ENCODE measurements around the gene PSMD1.
"Not testable (repeated sequence)": the region's sequence is repeated elsewhere in the genome, so short reads cannot be mapped to it uniquely, and the experiment has no call there.

The PSMD1 gene

DNA sequence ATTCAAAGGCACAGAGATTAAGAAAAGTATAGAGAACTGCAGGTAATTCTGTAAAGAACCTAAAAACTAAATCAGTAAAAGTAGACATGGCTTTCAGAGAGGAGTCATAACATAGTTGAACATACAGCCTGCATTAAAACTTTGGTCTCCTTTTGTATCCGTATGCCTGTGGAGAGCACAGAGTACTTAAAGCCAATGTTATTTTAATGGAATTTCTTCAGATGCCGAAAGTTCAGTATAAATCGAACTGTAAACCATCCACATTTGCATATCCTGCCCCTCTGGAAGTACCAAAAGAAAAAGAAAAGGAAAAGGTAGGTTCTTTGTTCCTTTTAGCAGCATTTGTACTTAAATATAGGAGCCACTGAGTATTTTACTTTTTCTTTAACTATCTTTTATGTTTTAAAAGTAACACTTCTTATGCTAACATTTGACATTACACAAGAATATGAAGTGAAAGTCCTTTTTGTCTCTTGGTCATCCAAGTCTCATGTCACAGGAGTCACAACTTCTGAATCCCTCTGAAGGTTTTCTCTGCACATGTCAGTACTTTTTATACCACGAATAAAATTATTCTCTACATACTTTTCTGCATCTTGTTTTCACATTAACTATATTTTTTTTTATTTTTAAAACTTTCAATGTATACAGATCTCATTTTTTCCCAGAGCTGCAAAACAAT is 106.9 kb downstream of the PSMD1 start:
- ATAC-seq (replicated peaks; ENCODE audit: extremely low read depth, poor library complexity, severe bottlenecking) = no peak
- Mint-ChIP-seq H3K9me3 (no peaks in the 10 kb centered on the region), H3K27ac (ENCODE audit: low read depth) (no peak overlapping the region), H3K27me3 (no peaks in the 10 kb centered on the region), H3K4me3 (no peak overlapping the region), H3K4me1 (peaks cover 9% of the 10 kb centered on the region), H3K36me3 (ENCODE audit: insufficient read depth) (peaks cover 25% of the 10 kb centered on the region)
- DNase-seq (ENCODE audit: low spot score in 2 of 2) = no peak

DNA sequence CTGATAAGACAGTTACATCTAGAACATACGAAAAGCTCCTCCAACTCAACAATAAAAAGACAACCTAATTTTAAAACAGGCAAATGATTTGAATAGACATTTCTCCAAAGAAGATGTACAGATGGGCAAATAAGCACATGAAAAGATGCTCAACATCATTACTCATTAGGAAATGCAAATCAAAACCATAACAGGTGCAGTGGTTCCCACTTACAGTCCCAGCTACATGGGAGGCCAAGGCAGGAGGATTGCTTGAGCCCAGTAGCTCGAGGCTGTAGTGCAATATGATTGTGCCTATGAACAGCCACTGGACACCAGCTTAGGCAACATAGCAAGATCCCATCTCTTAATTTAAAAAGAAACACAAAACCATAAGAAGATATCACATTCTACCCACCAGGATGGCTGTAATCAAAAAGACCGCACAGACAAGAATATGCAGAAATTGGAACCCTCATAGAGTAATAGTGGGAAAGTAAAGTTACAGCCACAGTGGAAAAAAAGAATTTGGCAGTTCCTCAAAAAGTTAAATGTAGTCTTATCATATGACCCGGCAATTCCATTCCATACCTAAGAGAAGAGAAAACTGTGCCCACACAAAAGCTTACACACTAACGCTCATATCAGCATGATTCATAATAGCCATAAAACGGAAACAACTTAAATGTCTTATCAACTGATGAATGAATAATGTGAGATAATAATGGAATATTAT is 111.2 kb downstream of the PSMD1 start:
- no peaks in the 10 kb centered on the region for H3K9me3 Mint-ChIP-seq
- H3K27me3 Mint-ChIP-seq = no peaks in the 10 kb centered on the region
- DNase-seq (ENCODE audit: low spot score in 2 of 2) (no peak), ATAC-seq (replicated peaks; ENCODE audit: extremely low read depth, poor library complexity, severe bottlenecking) (no peak)
- H3K36me3 Mint-ChIP-seq (ENCODE audit: insufficient read depth) = peaks cover 46% of the 10 kb centered on the region
- no peak overlapping the region for H3K4me3 Mint-ChIP-seq
- no peak overlapping the region for H3K27ac Mint-ChIP-seq (ENCODE audit: low read depth)
- no peaks in the 10 kb centered on the region for H3K4me1 Mint-ChIP-seq

DNA sequence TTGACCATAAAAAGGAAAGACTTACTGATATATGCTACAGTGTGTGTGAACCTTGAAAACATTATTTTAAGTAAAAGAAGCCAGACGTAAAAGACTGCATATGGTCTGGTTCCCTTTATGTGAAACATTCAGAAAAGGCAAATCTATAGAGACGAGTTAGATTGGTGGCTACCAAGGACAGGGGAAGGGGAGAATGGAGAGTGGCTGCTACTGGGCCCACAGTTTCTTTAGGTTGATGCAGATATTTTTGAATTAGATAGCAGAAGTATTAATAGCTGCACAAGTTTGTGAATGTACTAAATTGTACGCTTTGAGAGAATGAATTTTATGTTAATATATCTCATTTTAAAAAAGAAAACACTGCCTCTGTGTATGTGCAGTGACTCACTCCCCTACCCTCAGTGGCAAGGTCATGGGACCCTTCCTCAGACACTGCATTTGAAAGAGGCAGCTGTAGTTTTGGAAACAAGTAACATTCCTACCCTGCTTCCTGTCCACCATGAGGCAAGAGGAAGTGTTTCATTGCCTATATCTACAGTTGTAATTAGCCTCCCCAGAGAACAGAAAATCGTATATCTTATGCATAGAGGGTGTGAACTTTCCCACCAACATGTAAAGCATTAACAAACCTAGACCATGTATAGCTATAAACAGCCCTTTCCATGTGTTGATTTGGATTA is 111.9 kb downstream of the PSMD1 start:
- Mint-ChIP-seq H3K4me3 (no peak overlapping the region), H3K36me3 (ENCODE audit: insufficient read depth) (peaks cover 49% of the 10 kb centered on the region), H3K4me1 (no peaks in the 10 kb centered on the region), H3K9me3 (no peaks in the 10 kb centered on the region), H3K27me3 (no peaks in the 10 kb centered on the region), H3K27ac (ENCODE audit: low read depth) (no peak overlapping the region)
- no peak for DNase-seq (ENCODE audit: low spot score in 2 of 2)
- no peak for ATAC-seq (replicated peaks; ENCODE audit: extremely low read depth, poor library complexity, severe bottlenecking)

DNA sequence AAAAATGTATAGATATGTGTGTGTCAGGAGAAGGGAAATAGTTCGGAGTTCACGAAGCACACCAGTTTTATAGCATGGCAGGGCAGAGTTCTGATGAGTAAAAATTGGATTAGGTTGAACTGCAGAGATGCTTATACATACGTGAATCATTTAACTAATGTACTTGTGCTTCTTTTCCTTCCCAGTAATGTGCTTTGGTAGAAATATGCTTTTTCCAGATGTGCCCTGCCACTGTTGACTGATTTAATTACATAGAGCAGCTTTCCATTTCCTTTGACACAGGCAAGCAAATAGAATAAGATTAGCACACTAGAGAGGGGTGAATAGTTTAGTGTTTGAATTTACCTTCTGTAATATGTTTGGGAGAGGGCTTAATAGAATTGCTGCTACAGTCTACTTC is 112.8 kb downstream of the PSMD1 start:
- no peak for ATAC-seq (replicated peaks; ENCODE audit: extremely low read depth, poor library complexity, severe bottlenecking)
- Mint-ChIP-seq H3K9me3 (no peaks in the 10 kb centered on the region), H3K27me3 (no peaks in the 10 kb centered on the region), H3K36me3 (ENCODE audit: insufficient read depth) (peaks cover 46% of the 10 kb centered on the region), H3K4me1 (no peaks in the 10 kb centered on the region), H3K4me3 (no peak overlapping the region), H3K27ac (ENCODE audit: low read depth) (no peak overlapping the region)
- no peak for DNase-seq (ENCODE audit: low spot score in 2 of 2)

GRCh38 chr2:231170055-231170454 is 113.4 kb downstream of the PSMD1 start:
- Mint-ChIP-seq H3K27ac (ENCODE audit: low read depth) (no peak overlapping the region), H3K9me3 (no peaks in the 10 kb centered on the region), H3K36me3 (ENCODE audit: insufficient read depth) (peaks cover 46% of the 10 kb centered on the region), H3K27me3 (no peaks in the 10 kb centered on the region), H3K4me3 (no peak overlapping the region), H3K4me1 (no peaks in the 10 kb centered on the region)
- no peak for ATAC-seq (replicated peaks; ENCODE audit: extremely low read depth, poor library complexity, severe bottlenecking)
- DNase-seq (ENCODE audit: low spot score in 2 of 2) = no peak

DNA sequence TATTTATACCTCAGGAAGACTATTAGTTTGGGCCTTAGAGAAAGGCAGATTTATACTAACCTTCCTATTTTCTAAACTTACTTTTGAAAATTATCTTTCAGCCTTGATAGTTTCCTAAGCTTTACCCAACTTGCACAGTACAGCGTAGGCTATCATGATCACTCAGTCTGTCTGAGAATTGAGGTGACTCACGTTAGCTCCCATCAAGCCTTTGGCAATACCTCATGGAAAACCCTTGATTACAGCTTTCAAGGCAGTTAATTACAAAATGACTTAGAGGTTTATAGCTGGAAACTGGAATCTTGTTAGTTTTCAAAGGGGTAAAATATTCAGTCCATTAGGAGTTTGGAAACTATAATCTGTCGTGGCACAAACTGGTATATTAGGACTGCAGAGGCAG is 115.4 kb downstream of the PSMD1 start:
- Mint-ChIP-seq H3K4me1 (no peaks in the 10 kb centered on the region), H3K36me3 (ENCODE audit: insufficient read depth) (peaks cover 37% of the 10 kb centered on the region), H3K27me3 (no peaks in the 10 kb centered on the region), H3K4me3 (no peak overlapping the region), H3K9me3 (no peaks in the 10 kb centered on the region), H3K27ac (ENCODE audit: low read depth) (no peak overlapping the region)
- ATAC-seq (replicated peaks; ENCODE audit: extremely low read depth, poor library complexity, severe bottlenecking) (no peak), DNase-seq (ENCODE audit: low spot score in 2 of 2) (no peak)

- peaks cover 28% of the 10 kb centered on the region for H3K36me3 Mint-ChIP-seq (ENCODE audit: insufficient read depth)
- no peaks in the 10 kb centered on the region for H3K9me3 Mint-ChIP-seq
- H3K27ac Mint-ChIP-seq (ENCODE audit: low read depth) = no peak overlapping the region
- H3K27me3 Mint-ChIP-seq = no peaks in the 10 kb centered on the region
- DNase-seq (ENCODE audit: low spot score in 2 of 2) (no peak), ATAC-seq (replicated peaks; ENCODE audit: extremely low read depth, poor library complexity, severe bottlenecking) (no peak)
- peaks cover 5% of the 10 kb centered on the region for H3K4me1 Mint-ChIP-seq
- no peak overlapping the region for H3K4me3 Mint-ChIP-seq
Measured at GRCh38 chr2:231174211-231174651, 117.6 kb downstream of the PSMD1 start.

DNA sequence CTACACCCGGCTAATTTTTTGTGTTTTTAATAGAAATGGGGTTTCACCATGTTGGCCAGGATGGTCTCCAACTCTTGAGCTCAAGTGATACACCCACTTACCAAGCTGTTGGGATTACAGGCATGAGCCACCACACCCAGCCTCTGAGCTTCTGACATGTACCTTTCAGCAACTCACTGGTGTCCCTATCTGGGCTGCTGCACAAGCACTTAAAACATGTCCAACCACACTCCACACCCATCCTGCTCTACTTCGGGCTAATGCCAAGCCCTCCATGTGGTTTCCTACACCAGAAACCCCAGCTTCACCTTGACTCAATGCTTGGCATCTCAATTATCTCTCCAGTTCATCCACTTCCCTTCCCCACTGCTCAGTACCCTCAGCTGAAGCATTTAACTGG is 119.4 kb downstream of the PSMD1 start:
- DNase-seq (ENCODE audit: low spot score in 2 of 2) (no peak), ATAC-seq (replicated peaks; ENCODE audit: extremely low read depth, poor library complexity, severe bottlenecking) (no peak)
- peaks cover 20% of the 10 kb centered on the region for H3K36me3 Mint-ChIP-seq (ENCODE audit: insufficient read depth)
- no peak overlapping the region for H3K4me3 Mint-ChIP-seq
- no peaks in the 10 kb centered on the region for H3K9me3 Mint-ChIP-seq
- H3K27ac Mint-ChIP-seq (ENCODE audit: low read depth) = no peak overlapping the region
- H3K4me1 Mint-ChIP-seq = peaks cover 15% of the 10 kb centered on the region
- no peaks in the 10 kb centered on the region for H3K27me3 Mint-ChIP-seq

DNA sequence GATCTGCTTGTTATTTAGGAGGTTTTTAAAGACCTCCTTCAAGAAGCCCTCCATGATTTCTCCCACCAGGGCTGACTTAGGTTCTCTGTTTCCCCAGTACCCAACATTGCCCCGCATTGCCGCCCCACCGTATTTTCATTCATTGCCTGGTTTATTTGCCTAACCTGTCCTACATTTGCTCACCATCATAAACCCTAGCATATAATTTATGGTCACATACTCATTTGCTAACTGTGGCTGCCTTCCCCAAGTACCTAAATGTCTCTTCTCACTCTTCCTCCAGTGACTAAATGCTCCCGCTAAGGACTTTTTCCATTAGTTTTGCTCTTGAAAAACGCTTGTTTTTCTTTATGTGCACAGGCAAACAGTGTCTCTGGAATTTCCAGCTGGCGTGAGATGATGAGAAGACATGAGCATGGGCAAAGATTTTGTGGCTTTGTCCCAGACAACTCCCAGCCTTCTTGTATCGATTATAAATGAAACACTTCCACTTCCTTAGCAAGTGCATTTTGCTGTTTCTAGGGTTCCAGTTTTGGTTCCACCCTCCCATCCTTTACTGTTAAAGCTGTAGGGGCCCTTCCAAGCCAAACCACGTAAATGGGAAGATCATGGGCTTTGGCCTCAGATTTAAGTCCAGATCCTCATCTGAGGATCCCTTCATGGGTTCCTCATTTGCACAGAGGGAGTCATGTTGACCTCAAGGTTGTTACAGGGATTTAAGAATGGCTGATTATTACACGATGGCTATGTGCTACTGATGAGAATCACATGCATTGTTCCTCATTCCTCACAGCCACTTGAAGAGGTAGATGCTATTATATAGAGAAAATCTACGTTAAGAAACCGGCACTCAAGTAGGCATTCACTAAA is 120.7 kb downstream of the PSMD1 start:
- Mint-ChIP-seq H3K4me3 (no peak overlapping the region), H3K27ac (ENCODE audit: low read depth) (no peak overlapping the region), H3K36me3 (ENCODE audit: insufficient read depth) (peaks cover 14% of the 10 kb centered on the region)

GRCh38 chr2:231178805-231179204 is 122.1 kb downstream of the PSMD1 start:
- peak; percentile 26 for ATAC-seq (replicated peaks; ENCODE audit: extremely low read depth, poor library complexity, severe bottlenecking)

More for the DNA sequence above, 120.7 kb downstream of the PSMD1 start:
- Mint-ChIP-seq H3K27me3 (no peaks in the 10 kb centered on the region), H3K9me3 (no peaks in the 10 kb centered on the region), H3K4me1 (peaks cover 15% of the 10 kb centered on the region)
- DNase-seq (ENCODE audit: low spot score in 2 of 2) (no peak), ATAC-seq (replicated peaks; ENCODE audit: extremely low read depth, poor library complexity, severe bottlenecking) (no peak)

GRCh38 chr2:231181860-231182512 is 125.3 kb downstream of the PSMD1 start:
- H3K4me1 Mint-ChIP-seq = peaks cover 15% of the 10 kb centered on the region
- no peaks in the 10 kb centered on the region for H3K9me3 Mint-ChIP-seq
- DNase-seq (ENCODE audit: low spot score in 2 of 2) (no peak), ATAC-seq (replicated peaks; ENCODE audit: extremely low read depth, poor library complexity, severe bottlenecking) (no peak)
- peaks cover under 1% of the 10 kb centered on the region for H3K27me3 Mint-ChIP-seq
- H3K4me3 Mint-ChIP-seq = no peak overlapping the region
- no peak overlapping the region for H3K27ac Mint-ChIP-seq (ENCODE audit: low read depth)
- no peaks in the 10 kb centered on the region for H3K36me3 Mint-ChIP-seq (ENCODE audit: insufficient read depth)

More at GRCh38 chr2:231178805-231179204, 122.1 kb downstream of the PSMD1 start:
- H3K27ac Mint-ChIP-seq (ENCODE audit: low read depth); H3K4me3 Mint-ChIP-seq; H3K9me3 Mint-ChIP-seq; H3K36me3 Mint-ChIP-seq (ENCODE audit: insufficient read depth); H3K27me3 Mint-ChIP-seq; DNase-seq (ENCODE audit: low spot score in 2 of 2): not testable (repeated sequence)
- H3K4me1 Mint-ChIP-seq = peaks cover 15% of the 10 kb centered on the region

- H3K4me3 Mint-ChIP-seq = no peak overlapping the region
- no peaks in the 10 kb centered on the region for H3K9me3 Mint-ChIP-seq
- ATAC-seq (replicated peaks; ENCODE audit: extremely low read depth, poor library complexity, severe bottlenecking) = no peak
Measured at GRCh38 chr2:231182513-231182899, 125.8 kb downstream of the PSMD1 start.

More at GRCh38 chr2:231182513-231182899, 125.8 kb downstream of the PSMD1 start:
- peaks cover 6% of the 10 kb centered on the region for H3K27me3 Mint-ChIP-seq
- no peaks in the 10 kb centered on the region for H3K36me3 Mint-ChIP-seq (ENCODE audit: insufficient read depth)
- peaks cover 15% of the 10 kb centered on the region for H3K4me1 Mint-ChIP-seq
- no peak overlapping the region for H3K27ac Mint-ChIP-seq (ENCODE audit: low read depth)
- no peak for DNase-seq (ENCODE audit: low spot score in 2 of 2)

All from central memory CD8-positive, alpha-beta T cell (primary cell).